Right lobe of liver (tissue), 6 donors: ENCODE results near the gene MYH10. TPM values are rescaled to one million over a fixed set of nuclear protein-coding genes. Genes with fewer than 3 reads are reported as not detected.

Experiments used
- ATAC-seq, 4 donors: fragments of 200-7000 bp; cut with Tn5 transposase; one replicate each; pipeline ENCODE4 v1.9.1; 2020; ENCODE audit warnings: mild to moderate bottlenecking in 4 of 4, moderate library complexity in 4 of 4
- DNase-seq, 3 donors: peaks; one replicate each; pipeline ENCODE4 v3.0.0-alpha.2; 2020
- H3K27ac ChIP-seq, 3 donors: fragments of 200-600 bp; one replicate each; pipeline ENCODE4 v1.8.0; 2022
- H3K27me3 ChIP-seq, 2 donors: fragments of 200-600 bp; one replicate each; pipeline ENCODE4 v1.8.0; 2022
- H3K36me3 ChIP-seq, 4 donors: fragments of 200-600 bp; sonication (generic) in 1 of 4; one replicate each; pipeline versions ENCODE4 v1.5.1 to v1.8.0; 2017 to 2022; ENCODE audit warnings: control low read depth in 1 of 4
- H3K4me1 ChIP-seq, 4 donors: fragments of 200-600 bp; sonication (generic) in 1 of 4; one replicate each; pipeline versions ENCODE4 v1.5.1 to v1.8.0; 2017 to 2022; ENCODE audit warnings: control low read depth in 1 of 4
- H3K4me3 ChIP-seq, 3 donors: fragments of 200-600 bp; one replicate each; pipeline ENCODE4 v1.8.0; 2022
- H3K9me3 ChIP-seq, 4 donors: fragments of 200-600 bp; sonication (generic) in 1 of 4; one replicate each; pipeline versions ENCODE4 v1.5.1 to v1.8.0; 2017 to 2022; ENCODE audit warnings: control low read depth in 1 of 4
- POLR2A ChIP-seq: fragments of 450-650 bp; IDR thresholded peaks from one replicate; pipeline ENCODE4 v1.6.1; 2017; ENCODE audit warnings: antibody characterized with exemption, mild to moderate bottlenecking
- WGBS: methylation state at CpG from one replicate; pipeline ENCODE4 v1.1.6; 2018; ENCODE audit warnings: low coverage, low lambda C conversion rate; ENCODE audit not compliant: insufficient coverage; ENCODE audit errors: missing lambda C conversion rate; 5-methylcytosine and 5-hydroxymethylcytosine counted together
- intact Hi-C, 2 donors: fragments of 100-400 bp; cut with DNase I; formaldehyde crosslinking; loops; one replicate each; pipeline versions ENCODE4 v1.11.2 to v1.14.1; 2022
- total RNA-seq, 6 experiments: library from RNA; depleted of rRNA in 2 of 6; stranded (reverse); fragments of >200 nt in 2 of 6; fragmentation: NEBNext Ultra II Directional in 3 of 6; extraction: Animal tissue kit (Norgen Biotek cat#: 25700) in 3 of 6; gene quantifications; one replicate each; pipeline versions ENCODE4 v1.1.0 to v1.2.4, GENCODE V29; 2016 to 2023
- TF ChIP-seq, protein P1 (sequence below), 4 donors: fragments of 200-600 bp in 3 of 4; fragments of 450-650 bp in 1 of 4; IDR thresholded peaks; one replicate each; pipeline versions ENCODE4 v1.5.1 to v1.8.0; 2016 to 2022; ENCODE audit warnings: antibody characterized with exemption in 4 of 4, mild to moderate bottlenecking in 2 of 4
- donor health status: DM: no; HTN: yes; CAD: no.
- donor health status: DM: no; HTN: no; CAD: no.
- donor health status: DM: no; HTN: no; CAD: no.
- donor health status: DM: no; HTN: yes; CAD: no.
- donor health status: DM: no; HTN: yes; CAD: no.

MYH10 gene
- total RNA-seq, 6 experiments from 2014 or later = 19.8 to 32.9 (median 24.3) TPM

DNA sequence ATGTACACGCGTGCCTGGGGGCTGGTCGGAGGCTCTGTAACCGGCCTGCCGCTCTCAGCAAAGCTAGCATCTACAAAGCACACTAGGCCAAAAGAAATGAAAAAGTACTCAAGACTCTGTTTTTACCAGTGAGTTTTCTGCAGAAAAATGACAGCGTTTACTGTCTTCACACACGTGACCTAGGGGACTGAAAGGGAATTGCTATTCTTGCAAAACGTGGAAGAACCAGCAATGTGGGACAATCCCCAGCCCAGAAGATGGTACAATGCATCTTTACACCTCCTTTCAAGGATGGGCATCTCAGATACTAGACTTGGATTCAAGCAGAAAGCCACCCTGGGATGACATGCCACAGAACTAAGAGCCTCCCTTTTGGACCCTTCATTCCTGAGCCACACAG, 153.4 kb downstream of the MYH10 start:
- intact Hi-C loops = loop anchor here in 1 of 2 donors (10.0 kb wide), 2 partner anchors 62 to 268 kb away; partner anchors contain the start of gene CCDC42
- TF ChIP-seq, protein P1, sequence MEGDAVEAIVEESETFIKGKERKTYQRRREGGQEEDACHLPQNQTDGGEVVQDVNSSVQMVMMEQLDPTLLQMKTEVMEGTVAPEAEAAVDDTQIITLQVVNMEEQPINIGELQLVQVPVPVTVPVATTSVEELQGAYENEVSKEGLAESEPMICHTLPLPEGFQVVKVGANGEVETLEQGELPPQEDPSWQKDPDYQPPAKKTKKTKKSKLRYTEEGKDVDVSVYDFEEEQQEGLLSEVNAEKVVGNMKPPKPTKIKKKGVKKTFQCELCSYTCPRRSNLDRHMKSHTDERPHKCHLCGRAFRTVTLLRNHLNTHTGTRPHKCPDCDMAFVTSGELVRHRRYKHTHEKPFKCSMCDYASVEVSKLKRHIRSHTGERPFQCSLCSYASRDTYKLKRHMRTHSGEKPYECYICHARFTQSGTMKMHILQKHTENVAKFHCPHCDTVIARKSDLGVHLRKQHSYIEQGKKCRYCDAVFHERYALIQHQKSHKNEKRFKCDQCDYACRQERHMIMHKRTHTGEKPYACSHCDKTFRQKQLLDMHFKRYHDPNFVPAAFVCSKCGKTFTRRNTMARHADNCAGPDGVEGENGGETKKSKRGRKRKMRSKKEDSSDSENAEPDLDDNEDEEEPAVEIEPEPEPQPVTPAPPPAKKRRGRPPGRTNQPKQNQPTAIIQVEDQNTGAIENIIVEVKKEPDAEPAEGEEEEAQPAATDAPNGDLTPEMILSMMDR (IDR thresholded peaks at IDR 0.05) = no peak
- no peak for TF ChIP-seq POLR2A

DNA sequence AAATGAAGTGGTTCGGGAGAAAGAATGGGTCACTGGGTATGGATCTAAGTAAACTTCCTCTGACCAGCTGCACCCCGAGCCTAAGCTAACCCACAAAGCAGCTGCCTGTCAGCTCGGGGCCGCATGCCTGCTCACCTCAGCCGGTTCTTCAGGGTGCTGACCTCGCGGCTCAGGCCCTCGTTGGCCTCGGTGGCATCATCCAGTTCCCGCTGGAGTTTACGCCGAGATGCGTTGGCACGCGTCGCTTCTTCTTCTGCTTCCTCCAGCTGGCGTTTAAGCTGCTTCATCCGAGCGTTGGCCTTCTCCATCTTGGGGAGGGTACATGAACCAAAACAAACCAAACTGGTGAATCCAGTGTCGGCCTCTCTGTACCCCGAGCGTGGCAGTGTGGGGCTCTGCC, 153.8 kb downstream of the MYH10 start:
- peak overlapping the region in 1 of 3 donors; percentile 58 for H3K27ac ChIP-seq
- no peaks in the 10 kb centered on the region for H3K27me3 ChIP-seq
- no peak for DNase-seq
- intact Hi-C loops = loop anchor here in 1 of 2 donors (10.0 kb wide), 2 partner anchors 62 to 268 kb away; partner anchors contain the start of gene CCDC42
- no peak for TF ChIP-seq POLR2A
- TF ChIP-seq, protein P1 (IDR thresholded peaks at IDR 0.05) = no peak
- no peak overlapping the region for H3K4me3 ChIP-seq
- H3K36me3 ChIP-seq = peaks cover 3 to 43% (median 16%) of the 10 kb centered on the region in 4 donors
- H3K4me1 ChIP-seq = peaks cover 0 to 17% (median 6%) of the 10 kb centered on the region in 4 donors
- 92% methylated on average over 19 of the region's 22 CpGs for WGBS
- H3K9me3 ChIP-seq = no peaks in the 10 kb centered on the region
- no peak for ATAC-seq

More for the DNA sequence above, 153.4 kb downstream of the MYH10 start:
- ATAC-seq (no peak), DNase-seq (no peak)
- Histone ChIP-seq H3K9me3 (no peaks in the 10 kb centered on the region), H3K4me3 (no peak overlapping the region), H3K27me3 (no peaks in the 10 kb centered on the region), H3K27ac (peak overlapping the region in 2 of 3 donors; percentile 43 to 58), H3K4me1 (peaks cover 0 to 17% (median 6%) of the 10 kb centered on the region in 4 donors), H3K36me3 (peaks cover 3 to 45% (median 17%) of the 10 kb centered on the region in 4 donors)
- 61% methylated on average over 5 of the region's 8 CpGs for WGBS

DNA sequence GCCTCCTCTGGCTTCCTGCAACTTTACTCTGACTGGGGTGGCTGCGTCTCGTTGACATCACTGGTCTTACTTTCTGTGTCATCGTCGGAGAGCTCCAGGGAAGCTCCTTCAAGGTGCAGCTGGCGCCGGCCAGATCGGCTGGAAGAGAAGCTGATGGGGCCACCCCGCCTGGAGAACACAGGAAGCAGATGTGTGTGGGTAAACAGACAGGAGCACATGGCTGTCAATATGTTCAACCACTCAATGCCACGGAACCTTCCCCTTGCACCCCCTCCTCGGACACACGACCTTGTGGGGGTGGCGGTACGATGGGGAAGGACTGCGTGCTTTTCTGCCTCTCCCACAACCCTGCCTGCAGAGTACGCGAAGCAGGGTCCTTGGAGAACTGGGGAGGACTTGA, 154.7 kb downstream of the MYH10 start:
- no peaks in the 10 kb centered on the region for H3K9me3 ChIP-seq
- ATAC-seq (no peak), DNase-seq (no peak)
- peaks cover 0 to 21% (median 7%) of the 10 kb centered on the region in 4 donors for H3K4me1 ChIP-seq
- TF ChIP-seq POLR2A = no peak
- TF ChIP-seq, protein P1 (IDR thresholded peaks at IDR 0.05) = no peak
- intact Hi-C loops = loop anchor here in 1 of 2 donors (10.0 kb wide), 2 partner anchors 61 to 269 kb away; partner anchors contain the start of gene CCDC42
- WGBS = 88% methylated on average over 6 of the region's 16 CpGs
- H3K4me3 ChIP-seq = no peak overlapping the region
- no peaks in the 10 kb centered on the region for H3K27me3 ChIP-seq
- H3K36me3 ChIP-seq = peaks cover 3 to 38% (median 15%) of the 10 kb centered on the region in 4 donors
- no peak overlapping the region for H3K27ac ChIP-seq

DNA sequence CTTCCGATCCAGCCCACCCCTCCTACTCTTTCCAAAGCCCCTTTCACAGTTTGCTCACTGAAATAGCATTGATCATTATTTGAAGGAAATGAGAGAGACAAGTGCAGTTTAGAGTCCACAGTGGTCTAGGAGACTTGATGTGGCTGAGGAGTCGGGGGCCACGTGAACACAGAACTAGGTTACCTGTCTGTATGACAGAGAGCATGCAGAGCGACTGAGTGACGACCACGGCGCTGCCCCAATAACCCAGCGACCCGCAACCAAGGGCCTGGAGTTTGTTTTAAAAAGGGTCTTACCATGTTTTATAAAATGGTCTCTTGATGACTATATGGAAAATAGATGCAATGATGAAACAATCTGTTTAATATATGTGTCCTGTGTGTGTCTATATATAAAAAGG, 155.3 kb downstream of the MYH10 start:
- ATAC-seq (no peak), DNase-seq (no peak)
- Histone ChIP-seq H3K27me3 (no peaks in the 10 kb centered on the region), H3K27ac (no peak overlapping the region), H3K36me3 (peaks cover 3 to 38% (median 15%) of the 10 kb centered on the region in 4 donors), H3K4me3 (no peak overlapping the region), H3K4me1 (peaks cover 0 to 26% (median 9%) of the 10 kb centered on the region in 4 donors), H3K9me3 (no peaks in the 10 kb centered on the region)
- intact Hi-C loops = loop anchor here in 1 of 2 donors (10.0 kb wide), 2 partner anchors 60 to 270 kb away; partner anchors contain the start of gene CCDC42
- WGBS = 92% methylated on average over 6 of the region's 9 CpGs
- no peak for TF ChIP-seq POLR2A
- TF ChIP-seq, protein P1 (IDR thresholded peaks at IDR 0.05) = no peak
